ENCODE measurements around the gene TTLL9. TPM values are rescaled to one million over a fixed set of nuclear protein-coding genes. Genes with fewer than 3 reads are reported as not detected.

Gene TTLL9
- total and polyA plus RNA-seq, 2 of the 13 experiments (the other 11 are each of a cell fraction or from before 2014, with no cell fraction given): not detected

- in situ Hi-C loops (cut with HindIII; ENCODE audit: extremely low pct_ligation_motif_present, low pct_unique_long_range_greater_than_20kb) (no loop called here), intact Hi-C loops (cut with micrococcal nuclease; ENCODE audit: unreplicated experiment) (no loop called here)
- H3K27ac ChIP-seq (ENCODE audit: extremely low read length, insufficient read depth, low read length): peak overlapping the region; percentile 37
- ChIA-PET CTCF (ENCODE audit: low intra/inter-chr PET ratio, low total read pairs) (no interaction called here), POLR2A (interaction anchor here (0.9 to 1.7 kb wide), 8 partner anchors 8 to 274 kb away, joined by 3 to 11 read pairs (median 4); partner anchors contain the start of genes DUSP15, ID1, PDRG1 and TM9SF4)
- peak overlapping the region; percentile 60 for H3K9ac ChIP-seq (ENCODE audit: insufficient read depth, low read depth, low read length)
- peak overlapping the region; percentile 93 for H3K4me2 ChIP-seq (ENCODE audit: low read depth, low read length)
- no peaks in the 10 kb centered on the region for H3K36me3 ChIP-seq (replicated peaks in 1 of 2; ENCODE audit: control insufficient read depth in 1 of 2, insufficient read depth in 2 of 2, low read length in 2 of 2)
- 4% methylated on average over 45 of the region's 45 CpGs for WGBS (ENCODE audit: low lambda C conversion rate)
- no peaks in the 10 kb centered on the region for H4K20me1 ChIP-seq (ENCODE audit: insufficient read depth, low read length)
- H3K4me3 ChIP-seq (replicated peaks in 1 of 3; ENCODE audit: insufficient read depth in 1 of 3, low read depth in 2 of 3, low read length in 3 of 3): peak overlapping the region; percentile 58 to 75 (median 58)
- H2AFZ ChIP-seq (ENCODE audit: low read length): peak overlapping the region; percentile 89
- no peaks in the 10 kb centered on the region for H3K9me3 ChIP-seq (ENCODE audit: low read length)
- DNase-seq (ENCODE audit: low spot score) (peak; percentile 98), ATAC-seq (peak; percentile 99), FAIRE-seq (peak; percentile 60)
- BruUV-seq (replicated peaks): TSS peak; percentile 76
- H3K4me1 ChIP-seq (ENCODE audit: insufficient read depth, low read length): peaks cover 31% of the 10 kb centered on the region
- no peaks in the 10 kb centered on the region for H3K27me3 ChIP-seq (ENCODE audit: control insufficient read depth in 1 of 2, insufficient read depth in 2 of 2, low read length in 2 of 2)
- no peaks in the 10 kb centered on the region for H3K79me2 ChIP-seq (ENCODE audit: insufficient read depth, low read length)
- TF ChIP-seq RXRB (CRISPR knock-in tag; IDR thresholded peaks at IDR 0.05; ENCODE audit: borderline replicate concordance) (peak; percentile 53), MLXIP (CRISPR knock-in tag; IDR thresholded peaks at IDR 0.05; ENCODE audit: borderline replicate concordance) (0 out of 2 replicates have a peak, but pooled peaks have one; percentile 48), CCAR2 (optimal IDR thresholded peaks at IDR 0.05; ENCODE audit: low read depth, low read length) (no peak), ZSCAN22 (CRISPR knock-in tag; IDR thresholded peaks at IDR 0.05) (no peak), FOXP1 (IDR thresholded peaks at IDR 0.05) (no peak), FOXP1 (CRISPR knock-in tag; IDR thresholded peaks at IDR 0.05) (no peak), ZNF879 (CRISPR knock-in tag; IDR thresholded peaks at IDR 0.05) (no peak), ZNF10 (CRISPR knock-in tag; IDR thresholded peaks at IDR 0.05; ENCODE audit: borderline replicate concordance, low read depth) (no peak), ZNF737 (CRISPR knock-in tag; IDR thresholded peaks at IDR 0.05; ENCODE audit: borderline replicate concordance) (0 out of 2 replicates have a peak, but pooled peaks have one; percentile 80), ZBTB4 (CRISPR knock-in tag; IDR thresholded peaks at IDR 0.05; ENCODE audit: borderline replicate concordance) (peak; percentile 69; the same call in 1 of the 2 replicates), KLF13 (CRISPR knock-in tag; IDR thresholded peaks at IDR 0.05) (peak; percentile 76; the same call in 1 of the 2 replicates), ZNF513 (CRISPR knock-in tag; conservative IDR thresholded peaks at IDR 0.05) (peak; percentile 25; the same call in 1 of the 2 replicates), ZNF124 (CRISPR knock-in tag; IDR thresholded peaks at IDR 0.05) (peak; percentile 77), SIN3A (IDR thresholded peaks at IDR 0.05; ENCODE audit: borderline replicate concordance, low read depth, low read length) (peak; percentile 97; the same call in 1 of the 2 replicates), ZIK1 (CRISPR knock-in tag; IDR thresholded peaks at IDR 0.05; ENCODE audit: borderline replicate concordance, low read depth) (no peak), KMT2A (CRISPR knock-in tag; IDR thresholded peaks at IDR 0.05) (peak; percentile 64)
Observed at GRCh38 chr20:31879143-31879987, 8.9 kb downstream of the TTLL9 start.

All from HepG2 (cell line).